ENCODE measurements around the gene ITGB2.

The ITGB2 gene

DNA sequence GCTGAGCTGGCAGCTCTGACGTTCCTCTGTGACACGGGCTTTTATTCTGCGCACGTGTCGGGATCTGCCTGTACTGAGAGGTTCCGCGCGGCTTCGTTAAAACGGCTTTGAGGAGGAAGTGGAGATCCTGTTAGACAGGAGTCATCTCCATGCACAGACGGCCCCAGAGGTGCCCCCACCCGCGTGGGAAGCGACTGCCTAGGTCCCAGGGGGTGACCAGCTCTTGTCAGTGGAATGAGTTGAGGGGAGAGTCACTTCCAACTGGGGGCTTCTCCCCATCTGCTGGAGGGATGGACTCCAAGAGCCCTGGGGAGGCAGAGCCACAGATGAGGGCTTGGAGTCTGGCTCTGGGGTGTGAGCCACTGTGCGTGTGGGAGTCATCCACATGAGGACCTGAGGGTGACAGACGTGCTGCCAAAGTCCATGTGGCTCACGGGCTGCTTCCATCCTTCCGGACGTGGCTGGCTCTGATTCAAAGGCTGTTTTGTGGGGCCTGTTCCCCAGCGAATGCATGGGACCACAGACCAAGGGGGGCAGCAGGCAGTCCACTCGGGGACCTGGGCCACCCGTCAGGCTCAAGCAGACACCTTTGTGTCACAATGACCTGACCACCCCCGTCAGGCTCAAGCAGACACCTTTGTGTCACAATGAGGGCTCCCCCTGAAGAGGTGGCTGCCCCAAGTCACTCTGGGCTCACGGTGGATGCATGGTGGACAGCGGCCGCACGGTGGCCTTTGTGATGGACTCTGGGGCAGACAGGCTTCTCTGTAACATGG is 74.0 kb downstream of the ITGB2 start:
- no peak for DNase-seq (ENCODE audit: low read depth in 2 of 2)

GRCh38 chr21:44846224-44846484 is 74.5 kb downstream of the ITGB2 start:
- no peak for DNase-seq (ENCODE audit: low read depth in 2 of 2)

DNA sequence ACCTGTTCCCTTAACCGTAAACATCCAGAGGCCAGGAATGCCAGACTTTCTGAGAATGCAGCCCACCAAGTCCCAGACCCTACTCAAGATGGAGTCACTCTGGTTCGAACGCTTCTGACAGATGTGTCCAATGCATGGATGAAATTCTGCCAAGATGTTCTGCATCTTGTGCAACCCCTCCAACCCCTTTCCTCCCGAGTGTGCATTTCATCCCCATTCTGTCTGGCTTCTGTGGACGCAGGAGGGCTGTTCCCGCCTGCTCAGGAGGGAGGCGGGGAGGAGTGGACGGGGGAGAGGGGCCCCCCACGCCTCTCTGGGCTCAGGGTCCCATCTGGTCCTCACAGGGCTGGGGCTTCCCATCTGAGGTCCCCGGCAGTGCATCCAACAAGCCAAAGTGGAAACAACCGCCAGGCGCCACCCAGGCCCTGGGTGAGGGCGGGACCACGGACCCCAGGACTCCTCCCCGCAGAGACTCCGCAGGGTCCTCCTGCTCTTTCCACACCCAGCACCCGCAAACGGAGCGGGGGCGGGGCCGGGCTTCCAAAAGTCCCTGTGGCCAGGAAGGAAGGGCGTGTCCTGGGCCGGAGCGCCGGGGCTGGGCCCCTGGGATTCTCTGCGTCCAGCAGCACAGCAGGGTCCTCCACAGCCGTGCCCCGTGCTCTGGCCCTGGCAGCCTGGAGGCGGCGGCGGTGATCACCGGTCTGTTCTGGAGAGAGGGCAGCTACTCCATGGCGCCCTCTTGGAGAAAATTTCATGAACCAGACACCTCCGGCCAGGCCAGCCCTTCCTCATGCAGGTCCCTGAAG is 75.1 kb downstream of the ITGB2 start:
- peak; percentile 50 to 64 for DNase-seq (ENCODE audit: low read depth in 2 of 2)

DNA sequence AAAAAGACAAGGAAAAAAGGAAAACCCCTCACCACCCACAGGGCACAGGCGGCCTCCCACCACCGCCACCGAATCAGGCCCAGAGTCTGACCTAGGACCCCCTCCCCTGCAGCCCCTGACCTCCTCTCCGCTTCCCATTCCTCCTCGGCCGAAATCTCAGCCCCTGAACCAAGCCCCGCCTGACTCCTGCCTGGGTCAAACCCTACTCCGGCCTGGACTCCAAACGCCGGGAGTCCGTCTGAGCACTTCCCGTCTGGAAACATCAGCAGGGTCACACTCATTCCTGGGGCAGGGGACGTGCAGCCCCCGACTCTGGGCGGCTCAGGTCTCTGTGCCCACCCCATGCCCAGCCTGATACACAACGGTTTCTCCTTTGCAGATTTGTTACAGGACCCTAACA is 76.4 kb downstream of the ITGB2 start:
- DNase-seq (ENCODE audit: low read depth in 2 of 2), result no peak

GRCh38 chr21:44842721-44843445 is 77.8 kb downstream of the ITGB2 start:
- DNase-seq (ENCODE audit: low read depth in 2 of 2), result no peak

DNA sequence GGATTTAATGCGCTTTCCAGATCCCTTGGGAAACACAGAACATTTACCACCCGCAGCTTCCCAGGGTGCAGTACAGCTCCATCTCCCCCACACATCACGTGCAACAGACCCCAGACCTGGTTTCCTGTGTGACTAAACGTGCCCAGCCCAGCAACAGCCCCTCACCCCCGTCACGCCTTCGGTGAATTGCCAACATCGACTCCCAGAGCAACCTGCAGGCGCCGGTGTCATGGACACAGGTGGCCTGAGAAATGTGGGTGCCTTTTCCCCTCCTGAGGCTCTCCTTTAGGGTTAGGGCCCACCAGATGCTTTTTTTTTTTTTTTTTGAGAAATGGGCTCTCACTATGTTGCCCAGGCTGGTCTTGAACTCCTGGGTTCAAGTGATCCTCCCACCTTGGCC is 78.6 kb downstream of the ITGB2 start:
- DNase-seq (ENCODE audit: low read depth in 2 of 2), result no peak

DNA sequence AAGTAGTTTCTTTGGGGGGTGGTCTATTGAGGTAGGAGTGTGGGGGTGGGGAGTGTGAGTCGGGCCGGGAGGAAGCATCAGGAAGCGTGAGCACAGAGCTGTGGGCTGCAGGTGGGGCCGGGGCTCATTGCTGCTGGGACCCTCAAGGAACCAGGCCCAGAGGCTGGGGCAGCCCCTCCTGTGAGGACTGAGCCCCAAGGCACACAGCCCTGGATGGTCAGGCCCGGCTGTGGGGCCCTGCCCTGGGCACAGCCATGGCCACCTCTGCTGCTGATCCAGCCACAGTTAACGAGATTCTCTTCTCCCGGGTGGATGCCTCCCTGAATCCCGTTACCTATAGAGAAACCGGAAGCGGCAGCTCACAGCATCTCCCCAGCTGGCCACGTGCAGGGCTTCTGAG is 79.9 kb downstream of the ITGB2 start:
- DNase-seq (ENCODE audit: low read depth in 2 of 2), result no peak

DNA sequence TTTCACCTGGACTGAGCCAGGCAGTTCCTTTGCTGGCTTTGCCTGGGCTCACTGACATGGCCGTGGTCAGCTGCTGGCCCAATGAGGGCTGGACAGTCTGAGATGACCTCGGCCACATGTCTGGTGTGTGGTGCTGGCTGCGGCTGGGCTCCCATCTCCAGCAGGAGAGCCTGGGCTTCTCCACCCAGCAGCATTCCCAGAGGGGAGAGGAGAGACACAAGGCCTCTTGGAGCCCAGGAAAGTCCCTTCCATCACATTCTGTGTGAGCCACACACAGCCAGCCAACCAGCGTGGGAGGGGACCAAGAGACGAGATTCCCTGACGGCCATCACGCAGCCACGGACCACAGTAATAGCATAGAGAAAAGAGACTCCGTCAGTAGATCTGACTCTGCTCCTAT is 81.7 kb downstream of the ITGB2 start:
- DNase-seq (ENCODE audit: low read depth in 2 of 2), result no peak

- DNase-seq (ENCODE audit: low read depth in 2 of 2), result no peak
Measured at GRCh38 chr21:44838039-44838895, 82.4 kb downstream of the ITGB2 start.

- DNase-seq (ENCODE audit: low read depth in 2 of 2), result no peak
Measured at GRCh38 chr21:44837537-44837936, 83.2 kb downstream of the ITGB2 start.

GRCh38 chr21:44836666-44837471 is 83.8 kb downstream of the ITGB2 start:
- no peak for DNase-seq (ENCODE audit: low read depth in 2 of 2)

DNA sequence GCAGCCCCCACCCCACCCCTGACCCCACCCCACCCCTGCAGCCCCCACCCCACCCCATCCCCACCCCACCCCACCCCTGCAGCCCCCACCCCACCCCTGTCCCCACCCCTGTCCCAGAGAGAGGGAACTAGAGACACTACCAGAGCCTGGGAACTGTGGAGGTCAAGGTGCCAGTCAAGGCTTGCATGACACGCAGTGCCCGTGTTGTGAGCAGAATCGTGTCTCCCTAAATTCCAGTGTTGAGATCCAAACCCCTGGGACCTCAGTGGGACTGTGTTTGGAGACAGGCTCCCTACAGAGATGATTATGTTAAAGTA is 84.4 kb downstream of the ITGB2 start:
- DNase-seq (ENCODE audit: low read depth in 2 of 2), result no peak
